Mesenchymal stem cell (in vitro differentiated cells and primary cell): ENCODE measurements around the gene CCDC89. TPM values are rescaled to one million over a fixed set of nuclear protein-coding genes. Genes with fewer than 3 reads are reported as not detected.

Experiments
- DNase-seq: peaks from one replicate; pipeline ENCODE4 v3.0.0-alpha.2; 2013
- H2AFZ ChIP-seq: one replicate; pipeline ENCODE4 v1.6.1; 2013; ENCODE audit warnings: low read depth, mild to moderate bottlenecking, control low read depth, inconsistent platforms, low read length, moderate library complexity
- H2AK5ac ChIP-seq: 2 replicates; pipeline ENCODE4 v1.6.1; 2013; ENCODE audit warnings: low read length, moderate library complexity, mild to moderate bottlenecking, inconsistent platforms; ENCODE audit not compliant: severe bottlenecking
- H2BK120ac ChIP-seq: one replicate; pipeline ENCODE4 v1.6.1; 2013; ENCODE audit warnings: low read depth, mild to moderate bottlenecking, inconsistent platforms, low read length, moderate library complexity
- H2BK12ac ChIP-seq, 2 experiments: one replicate each; pipeline ENCODE4 v1.6.1; 2013; ENCODE audit warnings: inconsistent platforms in 2 of 2, low read length in 2 of 2, mild to moderate bottlenecking in 2 of 2, moderate library complexity in 2 of 2, control low read depth in 1 of 2
- H2BK15ac ChIP-seq: one replicate; pipeline ENCODE4 v1.6.1; 2013; ENCODE audit warnings: mild to moderate bottlenecking, low read depth, inconsistent platforms; ENCODE audit not compliant: poor library complexity, severe bottlenecking
- H2BK5ac ChIP-seq: 2 replicates; pipeline ENCODE4 v1.6.1; 2013; ENCODE audit warnings: low read depth, mild to moderate bottlenecking, low read length, control low read depth, inconsistent platforms; ENCODE audit not compliant: poor library complexity, severe bottlenecking
- H3K14ac ChIP-seq, 2 experiments: one replicate each; pipeline ENCODE4 v1.6.1; 2013; ENCODE audit warnings: inconsistent platforms in 2 of 2, low read length in 2 of 2, control low read depth in 1 of 2, mild to moderate bottlenecking in 1 of 2, moderate library complexity in 1 of 2
- H3K18ac ChIP-seq, 2 experiments: one replicate each; pipeline ENCODE4 v1.6.1; 2013; ENCODE audit warnings: inconsistent platforms in 2 of 2, low read length in 2 of 2, control low read depth in 1 of 2, low read depth in 1 of 2, mild to moderate bottlenecking in 1 of 2
- H3K23ac ChIP-seq, 2 experiments: one replicate each; pipeline ENCODE4 v1.6.1; 2013; ENCODE audit warnings: inconsistent platforms in 2 of 2, low read length in 2 of 2, mild to moderate bottlenecking in 2 of 2, moderate library complexity in 2 of 2, control low read depth in 1 of 2
- H3K27ac ChIP-seq: 2 replicates; pipeline ENCODE4 v1.5.1; 2013; ENCODE audit warnings: mild to moderate bottlenecking, moderate library complexity, low read length, control low read depth, inconsistent platforms; ENCODE audit not compliant: poor library complexity, severe bottlenecking
- H3K27me3 ChIP-seq, 2 experiments: 2 replicates each; pipeline versions ENCODE4 v1.6.1 to v1.7.0; 2013; ENCODE audit warnings: low read length in 2 of 2, mild to moderate bottlenecking in 2 of 2, moderate library complexity in 2 of 2, control low read depth in 1 of 2, inconsistent platforms in 1 of 2; ENCODE audit not compliant: control insufficient read depth in 1 of 2, insufficient read depth in 1 of 2
- H3K36me3 ChIP-seq, 2 experiments: 2 replicates each; pipeline versions ENCODE4 v1.6.1 to v1.7.0; 2013; ENCODE audit warnings: low read length in 2 of 2, control low read depth in 1 of 2, inconsistent platforms in 1 of 2, low read depth in 1 of 2, mild to moderate bottlenecking in 1 of 2; ENCODE audit not compliant: insufficient read depth in 2 of 2, control insufficient read depth in 1 of 2
- H3K4ac ChIP-seq, 2 experiments: one replicate each; pipeline ENCODE4 v1.6.1; 2013; ENCODE audit warnings: inconsistent platforms in 2 of 2, low read length in 2 of 2, mild to moderate bottlenecking in 2 of 2, moderate library complexity in 2 of 2, control low read depth in 1 of 2, low read depth in 1 of 2
- H3K4me1 ChIP-seq: 2 replicates; pipeline ENCODE4 v1.6.1; 2013; ENCODE audit warnings: low read depth, low read length, control low read depth; ENCODE audit not compliant: control insufficient read depth, insufficient read depth
- H3K4me2 ChIP-seq: 2 replicates; pipeline ENCODE4 v1.6.1; 2013; ENCODE audit warnings: low read length, mild to moderate bottlenecking, inconsistent platforms; ENCODE audit not compliant: poor library complexity, severe bottlenecking
- H3K4me3 ChIP-seq, 2 experiments: 2 replicates each; pipeline versions ENCODE4 v1.5.1 to v1.7.0; 2013; ENCODE audit warnings: low read length in 2 of 2, mild to moderate bottlenecking in 2 of 2, control low read depth in 1 of 2, low read depth in 1 of 2; ENCODE audit not compliant: insufficient read depth in 1 of 2
- H3K79me1 ChIP-seq: replicated peaks from 2 replicates; pipeline ENCODE4 v1.6.1; 2013; ENCODE audit warnings: mild to moderate bottlenecking, control low read depth, low read length, inconsistent platforms; ENCODE audit not compliant: poor library complexity, severe bottlenecking
- H3K9ac ChIP-seq: 2 replicates; pipeline ENCODE4 v1.7.0; 2013; ENCODE audit warnings: mild to moderate bottlenecking, low read length, moderate library complexity
- H3K9me3 ChIP-seq: 2 replicates; pipeline ENCODE4 v1.7.0; 2013; ENCODE audit warnings: mild to moderate bottlenecking, low read length; ENCODE audit not compliant: control insufficient read depth
- H4K8ac ChIP-seq: one replicate; pipeline ENCODE4 v1.6.1; 2013; ENCODE audit warnings: inconsistent platforms, mild to moderate bottlenecking, low read length, moderate library complexity
- H4K91ac ChIP-seq: one replicate; pipeline ENCODE4 v1.6.1; 2013; ENCODE audit warnings: mild to moderate bottlenecking, low read length, inconsistent platforms
- WGBS: methylation state at CpG from one replicate; pipeline ENCODE4 v1.1.7; 2013; ENCODE audit warnings: mixed read lengths; 5-methylcytosine and 5-hydroxymethylcytosine counted together
- polyA plus RNA-seq, 2 experiments: library from polyadenylated mRNA; stranded (reverse); fragments of 200-250 nt; gene quantifications; one replicate each; pipeline ENCODE4 v1.2.3, GENCODE V29; 2013

The CCDC89 gene
- 0.03 TPM for polyA plus RNA-seq (2013, experiment 1 of 2)
- polyA plus RNA-seq (2013, experiment 2 of 2): 0.03 TPM

DNA sequence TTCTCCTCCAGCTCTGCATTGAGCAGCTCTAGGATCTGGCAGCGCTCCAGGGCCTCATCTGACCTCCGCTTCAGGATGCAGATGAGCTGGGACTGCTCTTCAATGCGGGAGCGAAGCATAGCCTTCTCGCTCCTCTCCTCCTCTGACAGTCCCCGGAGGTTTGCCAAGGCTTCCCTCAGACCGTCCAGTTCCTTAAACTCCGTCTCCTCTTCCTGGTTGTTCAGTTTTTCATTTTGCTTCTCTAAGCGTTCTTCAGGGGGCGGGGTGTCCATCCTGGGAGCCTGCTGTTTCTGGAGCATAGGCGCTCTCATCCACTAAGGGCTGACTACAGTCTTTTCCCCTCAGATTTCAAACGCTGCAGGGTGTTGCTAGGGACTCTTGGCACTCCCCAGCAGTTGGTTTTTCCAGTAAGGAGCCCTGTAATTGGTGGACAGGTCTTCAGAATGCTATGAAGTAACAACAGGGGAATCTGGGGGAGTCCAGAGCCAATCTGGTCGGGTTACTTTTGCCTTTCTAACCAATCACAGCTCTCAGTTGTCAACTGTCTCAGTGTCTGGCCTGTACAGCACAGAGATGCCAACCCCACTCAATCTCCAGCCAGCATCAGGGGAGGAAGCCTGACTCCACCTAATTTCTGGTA is at the start of gene CCDC89:
Gene CCDC89 (minus strand): TSS at position 376 of the 640 bp plus-strand sequence. CDS start 65 bp downstream, at position 311.
- no peak within 1 kb of the TSS for H2BK15ac ChIP-seq
- no peak within 1 kb of the TSS for H3K23ac ChIP-seq
- H4K91ac ChIP-seq: no peak within 1 kb of the TSS
- peak within 1 kb of the TSS in 1 of 2 experiments; percentile 82 for H3K4me3 ChIP-seq
- H2AFZ ChIP-seq: peak within 1 kb of the TSS; percentile 29
- no peak within 1 kb of the TSS for H2AK5ac ChIP-seq
- no peak within 1 kb of the TSS for H3K27ac ChIP-seq
- no peaks in the 10 kb centered on the region for H3K9me3 ChIP-seq
- no peak within 1 kb of the TSS for H4K8ac ChIP-seq
- no peak within 1 kb of the TSS for H2BK120ac ChIP-seq
- H3K4me2 ChIP-seq: no peak within 1 kb of the TSS
- H3K79me1 ChIP-seq: no peaks in the 10 kb centered on the region
- 88% methylated on average over 13 of the region's 13 CpGs for WGBS
- H2BK12ac ChIP-seq: no peak within 1 kb of the TSS
- H3K18ac ChIP-seq: no peak within 1 kb of the TSS
- no peak within 1 kb of the TSS for H3K4ac ChIP-seq
- peak within 1 kb of the TSS in 1 of 2 experiments; percentile 57 for H3K14ac ChIP-seq
- H2BK5ac ChIP-seq: no peak within 1 kb of the TSS
- DNase-seq: peak; percentile 62
- H3K27me3 ChIP-seq: no peaks in the 10 kb centered on the region
- no peaks in the 10 kb centered on the region for H3K4me1 ChIP-seq
- peak within 1 kb of the TSS; percentile 87 for H3K9ac ChIP-seq
- peaks cover 2 to 9% of the 10 kb centered on the region in 2 experiments for H3K36me3 ChIP-seq

- Histone ChIP-seq H3K14ac (no peak overlapping the region), H2AK5ac (no peak overlapping the region), H3K4ac (no peak overlapping the region), H3K27ac (no peak overlapping the region), H3K79me1 (no peaks in the 10 kb centered on the region), H4K91ac (no peak overlapping the region), H2BK120ac (no peak overlapping the region), H3K27me3 (no peaks in the 10 kb centered on the region), H3K18ac (no peak overlapping the region), H3K4me1 (no peaks in the 10 kb centered on the region), H3K9me3 (no peaks in the 10 kb centered on the region), H3K36me3 (no peaks in the 10 kb centered on the region), H4K8ac (no peak overlapping the region), H2BK15ac (no peak overlapping the region), H2BK5ac (no peak overlapping the region), H2AFZ (no peak overlapping the region), H3K4me3 (no peak overlapping the region), H3K4me2 (no peak overlapping the region), H3K23ac (no peak overlapping the region), H2BK12ac (no peak overlapping the region), H3K9ac (no peak overlapping the region)
- DNase-seq: no peak
These were observed 47.0 kb upstream of the CCDC89 start for GRCh38 chr11:85732965-85733364.

GRCh38 chr11:85726381-85726780 is 40.4 kb upstream of the CCDC89 start:
- no peak overlapping the region for H2AFZ ChIP-seq
- no peak overlapping the region for H3K18ac ChIP-seq
- H3K4me1 ChIP-seq: no peaks in the 10 kb centered on the region
- H3K4me3 ChIP-seq: no peak overlapping the region
- H2BK12ac ChIP-seq: peak overlapping the region in 1 of 2 experiments; percentile 47
- no peak overlapping the region for H2BK15ac ChIP-seq
- H3K4ac ChIP-seq: no peak overlapping the region
- no peak overlapping the region for H2BK120ac ChIP-seq
- H3K9ac ChIP-seq: no peak overlapping the region
- no peak overlapping the region for H2BK5ac ChIP-seq
- H2AK5ac ChIP-seq: no peak overlapping the region
- H4K91ac ChIP-seq: no peak overlapping the region
- H3K36me3 ChIP-seq: no peaks in the 10 kb centered on the region
- no peak for DNase-seq
- H3K9me3 ChIP-seq: no peaks in the 10 kb centered on the region
- no peak overlapping the region for H3K23ac ChIP-seq
- no peak overlapping the region for H4K8ac ChIP-seq
- no peaks in the 10 kb centered on the region for H3K27me3 ChIP-seq
- H3K79me1 ChIP-seq: no peaks in the 10 kb centered on the region
- no peak overlapping the region for H3K4me2 ChIP-seq
- H3K27ac ChIP-seq: peak overlapping the region; percentile 17
- 92% methylated on average over 3 of the region's 3 CpGs for WGBS
- H3K14ac ChIP-seq: no peak overlapping the region

DNA sequence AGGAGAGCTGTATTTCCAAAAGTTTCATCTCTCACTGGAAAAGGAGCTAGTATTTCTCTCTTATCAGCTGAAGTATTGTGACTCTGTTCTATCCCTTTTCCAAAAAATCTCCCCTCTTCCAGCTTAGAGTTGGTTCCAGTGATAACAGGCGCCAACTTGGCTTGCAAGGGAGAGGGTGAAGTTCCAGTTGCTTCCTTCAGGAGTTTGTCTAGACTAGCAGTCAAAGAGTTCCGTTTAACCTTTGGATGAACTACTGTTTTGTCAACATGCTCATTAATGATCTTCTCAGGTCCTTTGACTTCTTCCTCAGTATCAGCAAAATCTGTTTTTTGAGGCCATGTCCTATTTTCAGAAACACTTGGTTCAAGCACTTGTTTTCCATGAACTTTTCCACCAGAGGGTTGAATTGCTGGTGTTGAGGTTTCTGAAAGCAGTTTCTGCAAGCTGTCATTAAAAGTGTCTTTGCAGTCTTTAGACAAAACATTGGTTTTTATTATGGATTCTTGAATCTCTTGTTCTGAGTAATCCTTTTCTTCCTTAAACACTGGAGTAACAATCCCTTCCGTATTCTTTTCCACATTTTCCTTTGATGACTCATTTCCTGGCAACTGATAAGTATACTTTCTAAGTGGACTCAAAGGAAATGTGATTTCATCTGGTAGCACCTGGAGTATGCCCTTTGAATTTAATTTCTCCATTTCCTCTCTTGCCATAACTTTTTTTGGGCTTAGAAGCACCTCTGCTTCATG is 39.7 kb upstream of the CCDC89 start:
- H3K4me1 ChIP-seq: no peaks in the 10 kb centered on the region
- H3K36me3 ChIP-seq: no peaks in the 10 kb centered on the region
- no peak overlapping the region for H2BK12ac ChIP-seq
- no peaks in the 10 kb centered on the region for H3K27me3 ChIP-seq
- H3K23ac ChIP-seq: no peak overlapping the region
- no peak overlapping the region for H4K8ac ChIP-seq
- no peak overlapping the region for H3K4me2 ChIP-seq
- H2BK5ac ChIP-seq: no peak overlapping the region
- H3K4ac ChIP-seq: no peak overlapping the region
- H2AK5ac ChIP-seq: peak overlapping the region; percentile 71
- no peak overlapping the region for H2BK15ac ChIP-seq
- H3K14ac ChIP-seq: no peak overlapping the region
- H3K79me1 ChIP-seq: no peaks in the 10 kb centered on the region
- no peak overlapping the region for H2BK120ac ChIP-seq
- H3K9ac ChIP-seq: no peak overlapping the region
- peak overlapping the region; percentile 84 for H3K27ac ChIP-seq
- H3K9me3 ChIP-seq: no peaks in the 10 kb centered on the region
- H4K91ac ChIP-seq: no peak overlapping the region
- H3K4me3 ChIP-seq: no peak overlapping the region
- no peak overlapping the region for H3K18ac ChIP-seq
- WGBS: 44% methylated on average over 3 of the region's 3 CpGs
- peak; percentile 86 for DNase-seq
- H2AFZ ChIP-seq: no peak overlapping the region
